HEK293 (cell line): ENCODE results near the gene OR2A25.

Experiments used
- CTCF ChIA-PET: fragments of 350-600 bp; formaldehyde crosslinking; extraction: SDS; loops from one replicate; lab custom pipeline; 2021; ENCODE audit warnings: antibody characterized with exemption; lab: Yijun Ruan, JAX
- POLR2A ChIA-PET: fragments of 300-600 bp; formaldehyde crosslinking; extraction: SDS; loops from one replicate; lab custom pipeline; 2020; ENCODE audit warnings: antibody characterized with exemption, inconsistent platforms; lab: Yijun Ruan, JAX
- H3K27ac ChIP-seq: fragments of 200-500 bp; sonication (Bioruptor generic); 2 replicates; pipeline ENCODE4 v1.5.1; 2014; ENCODE audit warnings: low read depth, low read length, control low read depth, inconsistent platforms; ENCODE audit errors: extremely low read depth
- H3K36me3 ChIP-seq, 2 experiments: fragments of 200-500 bp in 1 of 2; sonication (Bioruptor generic) in 1 of 2; 1 replicate in 1 of 2; 2 replicates in 1 of 2; pipeline ENCODE4 v1.5.1; 2014 to 2017; ENCODE audit warnings: inconsistent platforms in 2 of 2, low read length in 2 of 2; ENCODE audit not compliant: control insufficient read depth in 2 of 2, insufficient read depth in 1 of 2
- H3K4me1 ChIP-seq: fragments of 200-500 bp; sonication (Bioruptor generic); 2 replicates; pipeline ENCODE4 v1.5.1; 2014; ENCODE audit warnings: mild to moderate bottlenecking, low read length, inconsistent platforms; ENCODE audit not compliant: control insufficient read depth, insufficient read depth
- H3K4me3 ChIP-seq: 2 replicates; pipeline ENCODE4 v1.5.1; 2011; ENCODE audit warnings: low read depth, mild to moderate bottlenecking, control low read depth, low read length, moderate library complexity
- H3K9me3 ChIP-seq: fragments of 200-500 bp; sonication (Bioruptor generic); 2 replicates; pipeline ENCODE4 v1.5.1; 2014; ENCODE audit warnings: low read depth, low read length, inconsistent platforms; ENCODE audit not compliant: control insufficient read depth, insufficient read depth
- HIC1 ChIP-seq: fragments of 450-650 bp; formaldehyde crosslinking; IDR thresholded peaks from 2 replicates; pipeline ENCODE4 v1.5.1; 2016; ENCODE audit warnings: missing biosample characterization, missing genetic modification characterization
- KLF7 ChIP-seq: fragments of 450-650 bp; formaldehyde crosslinking; IDR thresholded peaks from 2 replicates; pipeline ENCODE4 v1.5.1; 2016; ENCODE audit warnings: missing biosample characterization, missing genetic modification characterization, borderline replicate concordance
- MYNN ChIP-seq: fragments of 450-650 bp; formaldehyde crosslinking; IDR thresholded peaks from 2 replicates; pipeline ENCODE4 v1.5.1; 2016; ENCODE audit warnings: missing biosample characterization, missing genetic modification characterization, borderline replicate concordance
- MZF1 ChIP-seq: fragments of 450-650 bp; formaldehyde crosslinking; IDR thresholded peaks from 2 replicates; pipeline ENCODE4 v1.5.1; 2017; ENCODE audit warnings: missing biosample characterization, missing genetic modification characterization, borderline replicate concordance
- PRDM2 ChIP-seq: fragments of 450-650 bp; formaldehyde crosslinking; IDR thresholded peaks from 2 replicates; pipeline ENCODE4 v1.5.1; 2016; ENCODE audit warnings: missing biosample characterization, missing genetic modification characterization, borderline replicate concordance
- ZFP3 ChIP-seq: fragments of 450-650 bp; formaldehyde crosslinking; IDR thresholded peaks from 2 replicates; pipeline ENCODE4 v1.5.1; 2016; ENCODE audit warnings: low read depth, missing biosample characterization, missing genetic modification characterization
- ZIC2 ChIP-seq: fragments of 450-650 bp; formaldehyde crosslinking; IDR thresholded peaks from 2 replicates; pipeline ENCODE4 v1.5.1; 2016; ENCODE audit warnings: missing biosample characterization, missing genetic modification characterization
- ZNF10 ChIP-seq: fragments of 450-650 bp; formaldehyde crosslinking; IDR thresholded peaks from 2 replicates; pipeline ENCODE4 v1.5.1; 2017; ENCODE audit warnings: missing biosample characterization, missing genetic modification characterization
- ZNF24 ChIP-seq: fragments of 450-650 bp; formaldehyde crosslinking; IDR thresholded peaks from 2 replicates; pipeline ENCODE4 v1.5.1; 2016; ENCODE audit warnings: missing biosample characterization, missing genetic modification characterization
- ZNF26 ChIP-seq: fragments of 450-650 bp; formaldehyde crosslinking; IDR thresholded peaks from 2 replicates; pipeline ENCODE4 v1.5.1; 2016; ENCODE audit warnings: missing biosample characterization, missing genetic modification characterization
- ZNF37A ChIP-seq: fragments of 450-650 bp; IDR thresholded peaks from 2 replicates; pipeline ENCODE4 v1.5.1; 2018; ENCODE audit warnings: missing biosample characterization, missing genetic modification characterization
- ZNF404 ChIP-seq: fragments of 450-650 bp; formaldehyde crosslinking; IDR thresholded peaks from 2 replicates; pipeline ENCODE4 v1.5.1; 2017; ENCODE audit warnings: missing biosample characterization, missing genetic modification characterization
- ZNF530 ChIP-seq: fragments of 450-650 bp; formaldehyde crosslinking; IDR thresholded peaks from 2 replicates; pipeline ENCODE4 v1.5.1; 2016; ENCODE audit warnings: low read depth, missing biosample characterization, missing genetic modification characterization
- ZNF670 ChIP-seq: fragments of 450-650 bp; formaldehyde crosslinking; IDR thresholded peaks from 2 replicates; pipeline ENCODE4 v1.5.1; 2016; ENCODE audit warnings: missing biosample characterization, missing genetic modification characterization, low read depth
- ZNF707 ChIP-seq: fragments of 450-650 bp; formaldehyde crosslinking; IDR thresholded peaks from 2 replicates; pipeline ENCODE4 v1.5.1; 2016; ENCODE audit warnings: missing biosample characterization, missing genetic modification characterization
- TF ChIP-seq, protein P1 (sequence below): fragments of 450-650 bp; formaldehyde crosslinking; IDR thresholded peaks from 2 replicates; pipeline ENCODE4 v1.5.1; 2016; ENCODE audit warnings: missing biosample characterization, missing genetic modification characterization
- TF ChIP-seq, protein P2 (sequence below): fragments of 450-650 bp; formaldehyde crosslinking; IDR thresholded peaks from 2 replicates; pipeline ENCODE4 v1.5.1; 2016; ENCODE audit warnings: missing biosample characterization, missing genetic modification characterization
- TF ChIP-seq, protein P3 (sequence below): fragments of 450-650 bp; formaldehyde crosslinking; conservative IDR thresholded peaks from 2 replicates; pipeline ENCODE4 v1.5.1; 2016; ENCODE audit warnings: low read depth, missing biosample characterization, missing genetic modification characterization

The OR2A25 gene

GRCh38 chr7:144032985-144033709 lies 36.5 kb upstream of the OR2A25 start:
- H3K4me3 ChIP-seq: no peak overlapping the region
- TF ChIP-seq HIC1 (no peak), ZFP3 (no peak), ZNF707 (no peak), ZNF37A (tag by site-specific recombination) (no peak), MZF1 (tag by site-specific recombination) (no peak), KLF7 (tag by site-specific recombination) (no peak), ZNF10 (tag by site-specific recombination) (no peak), ZNF530 (tag by site-specific recombination) (no peak), ZNF404 (tag by site-specific recombination) (no peak), ZNF24 (tag by site-specific recombination) (no peak), ZNF26 (tag by site-specific recombination) (no peak), ZIC2 (tag by site-specific recombination) (no peak), PRDM2 (tag by site-specific recombination) (no peak), ZNF670 (no peak), MYNN (tag by site-specific recombination) (no peak)
- TF ChIP-seq, protein P1, sequence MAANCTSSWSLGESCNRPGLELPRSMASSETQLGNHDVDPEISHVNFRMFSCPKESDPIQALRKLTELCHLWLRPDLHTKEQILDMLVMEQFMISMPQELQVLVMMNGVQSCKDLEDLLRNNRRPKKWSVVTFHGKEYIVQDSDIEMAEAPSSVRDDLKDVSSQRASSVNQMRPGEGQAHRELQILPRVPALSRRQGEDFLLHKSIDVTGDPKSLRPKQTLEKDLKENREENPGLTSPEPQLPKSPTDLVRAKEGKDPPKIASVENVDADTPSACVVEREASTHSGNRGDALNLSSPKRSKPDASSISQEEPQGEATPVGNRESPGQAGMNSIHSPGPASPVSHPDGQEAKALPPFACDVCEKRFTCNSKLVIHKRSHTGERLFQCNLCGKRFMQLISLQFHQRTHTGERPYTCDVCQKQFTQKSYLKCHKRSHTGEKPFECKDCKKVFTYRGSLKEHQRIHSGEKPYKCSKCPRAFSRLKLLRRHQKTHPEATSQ (tag by site-specific recombination): no peak
- TF ChIP-seq, protein P2, sequence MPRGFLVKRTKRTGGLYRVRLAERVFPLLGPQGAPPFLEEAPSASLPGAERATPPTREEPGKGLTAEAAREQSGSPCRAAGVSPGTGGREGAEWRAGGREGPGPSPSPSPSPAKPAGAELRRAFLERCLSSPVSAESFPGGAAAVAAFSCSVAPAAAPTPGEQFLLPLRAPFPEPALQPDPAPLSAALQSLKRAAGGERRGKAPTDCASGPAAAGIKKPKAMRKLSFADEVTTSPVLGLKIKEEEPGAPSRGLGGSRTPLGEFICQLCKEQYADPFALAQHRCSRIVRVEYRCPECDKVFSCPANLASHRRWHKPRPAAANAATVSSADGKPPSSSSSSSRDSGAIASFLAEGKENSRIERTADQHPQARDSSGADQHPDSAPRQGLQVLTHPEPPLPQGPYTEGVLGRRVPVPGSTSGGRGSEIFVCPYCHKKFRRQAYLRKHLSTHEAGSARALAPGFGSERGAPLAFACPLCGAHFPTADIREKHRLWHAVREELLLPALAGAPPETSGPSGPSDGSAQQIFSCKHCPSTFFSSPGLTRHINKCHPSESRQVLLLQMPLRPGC: no peak
- TF ChIP-seq, protein P3, sequence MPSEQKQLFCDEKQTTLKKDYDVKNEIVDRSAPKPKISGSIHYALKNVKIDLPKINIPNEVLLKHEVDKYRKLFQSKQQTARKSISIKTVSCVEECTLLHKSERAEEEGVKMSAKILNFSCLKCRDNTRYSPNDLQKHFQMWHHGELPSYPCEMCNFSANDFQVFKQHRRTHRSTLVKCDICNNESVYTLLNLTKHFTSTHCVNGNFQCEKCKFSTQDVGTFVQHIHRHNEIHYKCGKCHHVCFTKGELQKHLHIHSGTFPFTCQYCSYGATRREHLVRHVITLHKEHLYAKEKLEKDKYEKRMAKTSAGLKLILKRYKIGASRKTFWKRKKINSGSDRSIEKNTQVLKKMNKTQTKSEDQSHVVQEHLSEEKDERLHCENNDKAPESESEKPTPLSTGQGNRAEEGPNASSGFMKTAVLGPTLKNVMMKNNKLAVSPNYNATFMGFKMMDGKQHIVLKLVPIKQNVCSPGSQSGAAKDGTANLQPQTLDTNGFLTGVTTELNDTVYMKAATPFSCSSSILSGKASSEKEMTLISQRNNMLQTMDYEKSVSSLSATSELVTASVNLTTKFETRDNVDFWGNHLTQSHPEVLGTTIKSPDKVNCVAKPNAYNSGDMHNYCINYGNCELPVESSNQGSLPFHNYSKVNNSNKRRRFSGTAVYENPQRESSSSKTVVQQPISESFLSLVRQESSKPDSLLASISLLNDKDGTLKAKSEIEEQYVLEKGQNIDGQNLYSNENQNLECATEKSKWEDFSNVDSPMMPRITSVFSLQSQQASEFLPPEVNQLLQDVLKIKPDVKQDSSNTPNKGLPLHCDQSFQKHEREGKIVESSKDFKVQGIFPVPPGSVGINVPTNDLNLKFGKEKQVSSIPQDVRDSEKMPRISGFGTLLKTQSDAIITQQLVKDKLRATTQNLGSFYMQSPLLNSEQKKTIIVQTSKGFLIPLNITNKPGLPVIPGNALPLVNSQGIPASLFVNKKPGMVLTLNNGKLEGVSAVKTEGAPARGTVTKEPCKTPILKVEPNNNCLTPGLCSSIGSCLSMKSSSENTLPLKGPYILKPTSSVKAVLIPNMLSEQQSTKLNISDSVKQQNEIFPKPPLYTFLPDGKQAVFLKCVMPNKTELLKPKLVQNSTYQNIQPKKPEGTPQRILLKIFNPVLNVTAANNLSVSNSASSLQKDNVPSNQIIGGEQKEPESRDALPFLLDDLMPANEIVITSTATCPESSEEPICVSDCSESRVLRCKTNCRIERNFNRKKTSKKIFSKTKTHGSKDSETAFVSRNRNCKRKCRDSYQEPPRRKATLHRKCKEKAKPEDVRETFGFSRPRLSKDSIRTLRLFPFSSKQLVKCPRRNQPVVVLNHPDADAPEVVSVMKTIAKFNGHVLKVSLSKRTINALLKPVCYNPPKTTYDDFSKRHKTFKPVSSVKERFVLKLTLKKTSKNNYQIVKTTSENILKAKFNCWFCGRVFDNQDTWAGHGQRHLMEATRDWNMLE (tag by site-specific recombination): no peak
- TF ChIP-seq, all 188 proteins: peak for 0
- Histone ChIP-seq H3K36me3 (no peaks in the 10 kb centered on the region), H3K4me1 (no peaks in the 10 kb centered on the region), H3K9me3 (no peaks in the 10 kb centered on the region), H3K27ac (no peak overlapping the region)
- ChIA-PET CTCF (interaction anchor here (0.6 to 1.3 kb wide), 4 partner anchors 11 to 115 kb away, joined by 3 to 7 read pairs (median 4); no protein-coding TSS in a partner anchor), POLR2A (no interaction called here)
